Head of caudate nucleus (tissue), 42 donors: ENCODE results near the gene CTBP2.

ENCODE experiments used
- DNase-seq, 42 donors: peaks; one replicate each; pipeline versions ENCODE4 v3.0.0 to v3.0.0-alpha.2; 2020 to 2021; ENCODE audit warnings: mixed read lengths in 7 of 42
- intact Hi-C: fragments of 100-400 bp; cut with DNase I; formaldehyde crosslinking; loops from one replicate; pipeline ENCODE4 v1.15.0; 2022

The CTBP2 gene

DNA sequence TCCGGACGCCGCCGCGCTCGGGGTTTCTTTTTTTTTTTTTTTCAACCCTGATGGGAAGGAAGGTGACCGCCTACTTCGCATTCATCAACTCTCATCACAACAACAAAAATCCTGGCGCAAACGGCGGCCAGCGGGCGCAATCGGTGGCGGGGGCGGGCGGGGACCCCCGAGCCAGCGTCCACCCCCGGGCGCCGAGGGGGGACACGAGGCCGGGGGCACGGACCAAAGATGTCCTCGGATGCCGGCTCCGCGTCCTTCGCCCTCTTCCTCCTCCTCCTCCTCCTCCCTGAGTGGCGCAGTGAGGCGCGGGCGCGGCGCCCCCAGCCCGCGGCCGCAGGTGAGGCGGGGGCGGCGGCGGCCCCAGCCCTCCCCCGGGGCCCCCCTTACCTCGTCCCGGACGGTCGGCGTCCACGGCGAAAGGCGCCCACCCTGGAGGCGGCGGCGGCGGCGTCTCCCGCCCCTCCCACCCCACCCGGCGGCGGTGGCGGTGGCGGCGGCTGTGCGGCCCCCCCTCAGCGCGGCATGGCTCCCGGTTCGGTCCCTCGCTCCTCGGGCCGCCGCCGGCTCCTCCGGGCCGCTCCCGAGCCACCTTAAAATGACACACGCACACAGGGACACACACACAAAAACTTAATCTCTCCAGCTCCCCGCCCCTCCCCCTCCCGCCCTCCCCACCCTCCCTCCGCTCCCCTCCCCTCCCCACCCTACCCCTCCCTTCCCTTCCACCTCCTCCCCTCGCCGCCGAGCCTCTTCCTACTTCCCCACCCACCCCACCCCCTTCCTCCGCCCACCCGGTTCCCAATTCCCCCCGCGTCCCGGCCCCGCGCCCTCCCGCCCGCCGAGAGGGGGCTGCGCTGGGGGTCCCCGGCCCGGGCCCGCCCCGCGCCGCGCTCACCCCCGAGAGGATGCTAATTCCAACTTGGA is at the start of gene CTBP2:
Gene CTBP2, minus strand, starts transcription at position 632 of the 924 bp plus-strand sequence.
- DNase-seq = peak in 25 of 42 donors; percentile 12 to 69 (median 33)

DNA sequence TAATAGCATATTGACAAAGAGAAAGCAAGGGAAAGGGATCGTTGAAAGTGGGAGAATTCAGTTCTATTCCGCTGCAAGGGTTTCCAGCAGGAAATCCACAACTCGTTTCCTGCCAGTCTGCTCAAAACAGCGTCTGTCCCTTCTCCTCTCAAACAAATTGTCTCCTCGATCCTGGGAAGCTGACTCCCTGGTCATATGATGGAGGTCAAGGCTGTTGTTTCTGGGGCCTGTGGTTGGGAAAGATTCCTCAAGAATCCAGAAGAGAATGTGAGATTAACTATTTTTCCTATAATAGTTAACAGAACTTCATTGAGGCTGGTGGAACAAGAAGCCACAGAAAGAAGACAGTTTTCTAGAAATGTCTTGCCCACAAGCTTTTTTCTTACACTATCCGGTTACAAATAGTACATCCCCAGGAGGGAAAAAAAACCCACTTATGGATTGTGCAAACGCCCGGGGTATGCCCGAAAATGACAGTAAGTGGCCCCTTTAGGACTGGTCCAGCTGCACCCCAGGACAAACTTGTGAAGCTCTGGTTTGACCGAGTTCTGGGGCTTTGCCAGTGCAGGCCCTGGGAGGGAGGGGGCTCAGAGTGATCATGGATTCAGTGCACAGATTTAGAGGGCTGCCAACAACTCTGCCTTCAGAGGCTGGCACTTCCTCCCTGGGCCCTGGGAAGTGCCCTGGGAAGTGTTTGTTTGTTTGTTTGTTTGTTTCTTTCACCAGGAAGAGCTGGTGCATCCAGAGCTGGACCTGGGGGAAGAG is 49.4 kb upstream of the CTBP2 start:
- intact Hi-C loops = no loop called here
- peak in 39 of 42 donors; percentile 11 to 73 (median 40) for DNase-seq

More for the DNA sequence above, at the start of gene CTBP2:
- intact Hi-C loops = no loop called here

DNA sequence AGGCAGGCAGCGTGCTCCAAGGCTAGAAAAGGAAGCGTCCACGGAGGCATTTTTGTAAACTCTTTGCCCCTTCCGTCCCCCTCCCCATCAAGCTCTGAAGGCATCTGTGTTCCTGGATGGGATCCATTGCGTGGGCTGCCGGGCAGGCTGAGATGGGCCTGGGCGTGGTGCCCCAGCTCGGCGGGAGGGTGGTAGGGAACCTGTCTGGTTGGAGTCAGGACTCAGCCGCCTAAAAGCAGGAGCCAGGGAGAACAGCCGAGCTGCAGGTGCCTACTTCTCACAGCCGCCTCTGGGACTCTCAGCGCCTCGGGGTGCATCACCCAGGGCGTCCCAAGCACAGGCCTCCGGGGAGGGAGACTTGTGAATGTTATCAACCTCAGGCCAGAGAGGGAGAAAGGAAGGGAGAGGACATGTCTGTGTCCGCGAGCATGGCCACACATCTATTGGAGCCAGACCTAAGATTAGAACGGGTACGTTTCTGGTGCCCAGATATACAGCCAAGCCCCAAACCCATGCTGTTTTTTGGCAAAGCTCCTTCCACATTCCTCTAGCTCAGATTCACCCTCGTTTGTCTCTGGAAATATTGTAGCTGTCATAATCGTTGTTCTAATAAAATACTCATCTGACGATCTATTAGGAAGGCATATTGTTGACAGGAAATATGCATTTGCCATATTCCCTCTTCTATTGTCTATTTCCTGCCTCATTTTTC is 48.6 kb upstream of the CTBP2 start:
- no peak for DNase-seq
- intact Hi-C loops = no loop called here

DNA sequence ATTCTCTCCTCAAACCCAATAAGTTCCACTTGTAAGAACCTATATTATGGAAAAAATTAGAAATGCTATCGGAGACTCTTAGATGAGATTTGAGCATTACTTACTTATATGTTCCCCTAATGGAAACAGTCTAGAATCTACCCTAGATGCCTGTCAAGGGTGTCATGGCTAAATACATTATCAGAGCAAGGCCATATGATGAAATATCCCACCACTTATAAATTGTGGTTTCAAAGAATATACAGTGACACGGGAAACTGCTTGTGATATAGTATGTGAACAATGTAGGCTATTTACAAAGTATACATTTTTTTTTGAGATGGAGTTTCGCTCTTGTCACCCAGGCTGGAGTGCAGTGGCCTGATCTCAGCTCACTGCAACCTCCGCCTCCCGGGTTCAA is 46.3 kb upstream of the CTBP2 start:
- no peak for DNase-seq
- intact Hi-C loops = no loop called here

DNA sequence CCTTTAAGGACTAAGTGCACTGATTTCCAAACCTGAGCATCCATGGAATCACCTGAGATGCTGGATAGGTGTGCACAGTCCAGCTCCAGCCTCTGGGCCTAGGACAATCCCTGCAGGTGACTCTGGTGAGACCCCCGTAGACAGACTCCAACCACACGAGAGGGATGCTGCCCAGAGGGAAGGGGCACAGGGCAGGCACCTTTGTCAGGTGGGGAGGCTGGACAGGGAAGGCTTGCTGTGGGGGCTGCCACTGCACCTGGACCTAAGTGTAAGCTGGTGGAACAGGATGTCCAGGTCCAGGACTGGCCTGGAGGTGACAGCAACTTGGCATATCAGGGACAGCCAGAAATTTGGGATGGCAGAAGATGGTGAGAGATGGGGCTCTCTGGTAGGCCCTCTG is 45.1 kb upstream of the CTBP2 start:
- no peak for DNase-seq
- intact Hi-C loops = no loop called here

DNA sequence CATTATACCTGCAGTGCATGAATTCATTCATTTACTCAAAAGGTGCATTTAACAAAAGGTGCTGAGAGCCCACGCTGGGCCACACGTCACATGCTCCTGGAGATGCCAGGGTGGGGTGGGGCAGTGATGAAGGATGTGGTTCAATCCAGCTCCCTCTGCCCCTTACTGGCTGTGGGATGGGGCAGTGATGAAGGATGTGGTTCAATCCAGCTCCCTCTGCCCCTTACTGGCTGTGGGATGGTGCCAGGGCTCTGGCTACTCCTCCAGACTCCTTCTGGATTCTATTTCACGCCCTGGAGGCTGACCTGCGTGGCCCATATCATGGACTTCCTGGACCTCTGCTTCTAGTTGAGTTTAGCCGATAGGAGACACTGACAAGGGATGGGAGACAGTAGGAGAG is 44.0 kb upstream of the CTBP2 start:
- peak in 2 of 42 donors; percentile 5 to 25 for DNase-seq
- intact Hi-C loops = no loop called here

DNA sequence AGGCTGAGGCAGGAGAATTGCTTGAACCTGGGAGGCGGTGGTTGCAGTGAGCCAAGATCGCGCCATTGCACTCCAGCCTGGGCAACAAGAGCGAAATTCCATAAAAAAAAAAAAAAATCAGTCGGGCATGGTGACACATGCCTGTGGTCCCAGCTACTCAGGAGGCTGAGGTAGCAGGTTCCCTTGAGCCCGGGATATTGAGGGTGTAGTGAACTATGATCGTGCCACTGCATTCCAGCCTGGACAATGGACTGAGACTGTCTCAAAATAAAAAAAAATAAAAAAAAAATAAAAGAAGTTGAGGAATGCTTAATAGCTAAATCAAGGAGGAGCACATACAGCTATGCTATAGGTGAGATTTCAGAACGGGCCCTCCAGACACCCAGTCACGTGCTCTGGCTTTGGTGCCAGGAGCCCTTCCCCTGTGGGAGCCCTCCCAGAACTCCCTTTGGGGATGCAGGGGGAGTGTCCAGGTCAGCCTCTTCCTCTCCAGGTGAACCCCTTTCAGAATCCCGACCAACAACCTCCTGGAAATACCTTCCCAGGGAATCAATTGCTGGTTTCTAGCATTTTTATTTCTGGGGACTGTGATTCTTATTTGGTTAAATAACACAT is 42.9 kb upstream of the CTBP2 start:
- intact Hi-C loops = no loop called here
- peak in 2 of 42 donors; percentile 3 to 29 for DNase-seq

DNA sequence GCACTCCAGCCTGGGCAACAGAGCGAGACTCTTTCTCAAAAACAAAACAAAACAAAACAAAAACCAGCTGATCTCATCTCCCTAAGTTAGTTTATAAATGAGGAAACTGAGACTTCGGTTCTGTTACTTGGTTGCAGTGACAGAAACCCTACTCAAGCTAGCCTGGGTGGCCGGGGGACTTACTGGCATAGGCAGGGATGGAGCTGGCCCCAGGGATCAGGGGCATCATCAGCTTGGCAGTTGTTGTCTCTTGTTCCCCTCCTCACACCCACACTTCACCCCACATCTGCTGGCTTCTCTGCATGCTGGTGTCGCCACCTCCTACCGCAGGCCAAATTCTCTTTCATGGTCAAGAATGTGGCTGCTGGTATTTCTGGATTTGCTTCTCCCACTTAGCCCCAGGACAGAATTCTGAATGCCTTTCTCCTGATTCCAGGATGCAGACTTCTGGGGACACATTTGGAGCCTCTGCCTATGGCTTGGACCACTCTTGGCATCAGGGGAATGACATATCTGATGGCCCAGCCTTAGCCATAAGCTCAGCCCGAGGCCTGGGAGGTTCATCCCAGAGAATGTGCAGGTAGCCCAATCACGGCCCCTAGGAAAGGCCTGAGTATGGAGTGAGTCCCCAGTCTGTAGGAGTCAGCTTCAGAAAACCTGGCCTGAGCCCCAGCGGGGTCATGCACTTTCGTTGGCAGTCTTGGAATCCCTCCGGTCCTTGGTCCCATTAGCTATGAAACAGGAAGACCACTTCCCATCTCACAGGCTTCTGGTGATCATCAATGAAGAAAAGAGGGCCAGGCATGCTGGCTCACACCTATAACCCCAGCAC is 41.6 kb upstream of the CTBP2 start:
- DNase-seq = peak in 1 of 42 donors; percentile 24
- intact Hi-C loops = no loop called here

DNA sequence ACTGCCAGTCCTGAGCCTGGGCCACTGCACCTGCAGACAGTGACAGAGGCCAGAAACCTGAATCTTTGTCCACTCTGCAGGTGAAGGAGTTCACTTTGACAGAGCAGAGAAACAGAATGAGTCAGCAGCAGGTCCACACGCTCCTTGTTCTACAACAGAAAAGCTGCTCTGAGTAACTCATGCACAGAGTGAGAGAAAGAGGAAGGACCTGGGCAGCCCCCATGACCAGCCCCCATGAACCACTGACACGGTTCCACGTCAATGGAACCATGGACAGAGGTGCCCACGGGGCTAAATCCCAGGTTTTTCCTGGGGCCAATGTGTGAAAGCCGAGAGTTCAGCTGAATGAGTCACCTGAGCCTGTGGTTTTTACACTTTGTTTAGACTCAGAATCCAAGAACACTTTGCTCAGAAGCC is 40.8 kb upstream of the CTBP2 start:
- peak in 2 of 42 donors; percentile 3 to 16 for DNase-seq
- intact Hi-C loops = no loop called here

DNA sequence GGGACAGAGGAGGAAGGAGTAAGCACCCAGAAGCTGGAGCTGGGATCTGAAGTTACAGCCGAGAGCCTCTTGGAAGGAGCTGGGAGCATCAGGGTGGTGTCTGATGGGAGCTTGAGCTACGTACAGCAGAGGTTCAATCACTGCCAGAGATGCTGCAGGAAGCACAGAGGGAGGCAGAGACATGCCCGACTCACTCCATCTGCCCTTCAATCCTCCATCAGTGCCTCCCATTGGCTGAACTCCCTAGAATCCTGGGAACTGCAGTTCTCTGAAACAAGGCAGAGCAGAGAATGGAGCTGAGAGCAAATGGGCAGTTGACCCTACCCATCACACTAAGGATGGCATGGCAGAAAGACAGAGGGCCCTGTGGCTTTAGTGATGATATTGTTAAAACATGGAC is 40.0 kb upstream of the CTBP2 start:
- peak in 2 of 42 donors; percentile 0 to 2 for DNase-seq
- intact Hi-C loops = no loop called here

DNA sequence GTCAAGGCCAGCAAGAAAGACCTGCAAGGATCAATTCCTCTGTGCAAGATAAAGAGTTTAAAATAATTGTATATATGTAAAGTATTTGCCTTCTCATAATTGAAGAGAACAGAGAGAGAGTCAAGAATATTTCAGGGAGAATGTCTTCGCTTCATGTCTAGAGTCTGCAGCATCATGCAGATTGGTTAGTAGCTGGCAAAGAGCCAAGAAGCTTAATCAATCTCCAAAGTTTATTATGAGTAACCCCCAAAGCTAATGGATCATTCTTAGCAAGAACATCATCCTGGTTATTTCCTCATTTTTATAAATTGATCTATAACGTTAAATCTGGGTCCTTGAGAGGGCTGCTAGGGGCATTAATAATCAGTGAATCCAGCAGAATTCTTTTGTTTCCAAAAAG is 38.9 kb upstream of the CTBP2 start:
- no peak for DNase-seq

DNA sequence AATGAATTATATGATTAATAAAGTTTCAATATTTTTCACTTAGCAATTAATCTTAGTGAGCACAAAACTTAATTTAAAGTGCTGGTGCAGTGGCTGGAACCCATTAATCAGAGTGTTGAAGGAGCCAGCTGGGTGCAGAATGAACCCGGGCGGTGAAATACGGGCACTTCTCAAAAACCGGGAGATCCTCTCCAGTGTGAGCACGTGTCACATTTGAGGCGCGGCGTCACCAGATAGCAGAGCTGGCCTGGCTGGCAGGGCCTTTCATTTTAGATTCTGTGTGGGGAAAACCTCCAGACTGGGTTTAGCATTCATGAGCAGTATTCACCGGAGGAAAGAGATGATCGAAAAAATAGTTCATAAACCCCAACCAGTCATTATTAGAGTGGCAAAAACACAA is 34.5 kb upstream of the CTBP2 start:
- intact Hi-C loops = no loop called here
- peak in 1 of 42 donors; percentile 32 for DNase-seq

More for the DNA sequence above, 38.9 kb upstream of the CTBP2 start:
- intact Hi-C loops = no loop called here

DNA sequence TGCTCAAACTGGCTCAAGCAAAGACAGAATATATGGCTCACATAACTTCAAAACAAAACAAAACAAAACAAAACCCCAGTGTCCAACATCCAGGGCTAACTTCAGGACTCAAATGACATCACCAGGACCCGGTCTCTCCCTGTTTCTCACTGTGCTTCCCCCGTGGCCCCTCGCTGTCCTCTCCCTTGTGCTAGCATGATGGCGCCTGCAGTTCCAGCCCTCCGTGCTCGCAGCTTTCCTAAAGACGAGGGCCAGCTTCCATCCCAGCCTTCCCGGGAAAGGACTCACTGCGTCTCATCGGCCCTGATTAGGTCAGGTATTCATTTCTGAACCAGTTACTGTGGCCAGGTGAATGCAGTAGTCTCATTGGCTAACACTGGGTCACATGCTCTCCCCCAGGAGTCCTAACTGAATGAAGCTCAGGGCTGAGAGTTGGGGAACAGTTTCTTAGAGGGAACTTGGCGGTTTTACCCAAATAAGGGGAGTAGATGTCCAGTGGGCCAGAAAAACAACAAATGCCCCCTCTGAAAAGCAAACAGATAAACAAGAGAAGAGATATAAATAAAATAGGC is 33.0 kb upstream of the CTBP2 start:
- intact Hi-C loops = no loop called here
- peak in 1 of 42 donors; percentile 27 for DNase-seq

DNA sequence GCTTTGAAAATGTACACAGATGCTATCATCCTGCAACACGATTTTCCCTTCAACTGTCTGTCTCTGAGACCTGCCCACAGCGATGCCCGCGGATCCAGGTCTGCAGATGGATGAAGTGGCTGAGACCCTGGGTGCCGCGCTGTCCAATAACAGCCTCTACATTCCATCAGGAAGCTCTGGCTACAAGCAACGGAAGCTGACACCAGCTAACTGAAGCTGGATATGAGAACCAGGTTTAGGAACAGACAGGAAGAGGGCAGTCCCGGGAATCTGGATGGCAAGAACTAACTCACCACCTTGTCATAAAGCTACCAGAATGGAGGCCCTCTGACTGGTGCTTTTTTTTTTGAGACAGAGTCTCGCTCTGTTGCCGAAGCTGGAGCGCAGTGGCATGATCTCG is 32.3 kb upstream of the CTBP2 start:
- peak in 2 of 42 donors; percentile 4 to 19 for DNase-seq
- intact Hi-C loops = no loop called here

DNA sequence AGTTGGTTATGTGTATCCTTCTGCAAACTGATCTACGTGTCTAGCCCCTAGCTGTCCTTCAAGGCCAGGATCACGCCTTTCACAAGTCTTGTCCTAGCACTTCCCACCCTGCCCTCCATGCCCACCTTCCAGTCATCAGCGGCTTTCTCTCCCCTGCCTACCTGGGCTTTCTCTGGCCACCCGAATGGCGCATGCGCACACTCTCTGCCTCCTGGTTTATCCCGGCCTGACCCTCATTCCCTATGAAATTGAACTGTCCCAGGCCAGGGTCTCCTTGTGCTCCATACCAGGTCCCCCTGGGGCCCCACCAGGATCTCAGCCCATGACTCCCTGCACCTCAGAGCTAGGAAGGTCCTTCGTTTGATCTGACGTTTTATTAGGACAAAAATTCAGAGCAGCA is 31.6 kb upstream of the CTBP2 start:
- DNase-seq = peak in 2 of 42 donors; percentile 4 to 20
- intact Hi-C loops = no loop called here

DNA sequence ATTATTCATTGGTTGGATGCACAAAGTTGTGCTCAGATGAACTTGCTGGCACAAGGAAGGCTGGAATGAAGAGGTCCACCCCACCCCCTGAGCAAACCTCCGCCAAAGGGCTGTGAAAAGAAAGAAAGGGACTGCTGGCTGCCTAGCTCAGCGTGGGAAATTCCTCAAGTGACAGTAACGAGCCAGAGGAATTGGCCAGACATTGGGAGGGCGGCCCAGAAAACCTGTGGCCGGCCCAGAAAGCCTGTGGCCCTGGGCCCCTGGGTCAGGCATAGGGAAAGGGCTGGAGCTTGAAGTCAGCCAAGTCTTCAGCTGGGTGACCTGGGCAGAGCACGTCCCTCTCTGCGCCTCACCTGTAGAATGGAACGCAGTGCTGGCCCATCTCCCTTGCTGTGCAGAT is 30.6 kb upstream of the CTBP2 start:
- intact Hi-C loops = no loop called here
- peak in 26 of 42 donors; percentile 5 to 65 (median 36) for DNase-seq

DNA sequence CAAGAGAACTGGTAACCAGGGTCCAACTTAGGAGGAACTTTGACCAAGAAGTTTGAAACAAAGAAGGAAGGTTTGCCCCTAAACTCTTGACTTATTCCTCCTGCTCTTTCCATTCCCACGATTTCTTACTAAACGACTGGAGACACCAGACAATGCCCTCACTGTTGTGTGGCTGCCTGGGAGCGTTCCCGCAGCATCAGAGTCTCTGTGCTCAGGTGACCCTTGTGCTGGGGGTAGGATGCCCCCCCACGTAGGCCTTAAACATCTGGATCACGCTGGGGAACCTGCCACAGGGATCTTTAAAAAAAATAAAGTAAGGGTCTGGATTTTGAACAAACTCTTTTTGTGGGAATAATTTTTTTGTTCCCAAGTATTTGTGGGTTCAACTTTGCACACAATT is 30.1 kb upstream of the CTBP2 start:
- intact Hi-C loops = no loop called here

DNA sequence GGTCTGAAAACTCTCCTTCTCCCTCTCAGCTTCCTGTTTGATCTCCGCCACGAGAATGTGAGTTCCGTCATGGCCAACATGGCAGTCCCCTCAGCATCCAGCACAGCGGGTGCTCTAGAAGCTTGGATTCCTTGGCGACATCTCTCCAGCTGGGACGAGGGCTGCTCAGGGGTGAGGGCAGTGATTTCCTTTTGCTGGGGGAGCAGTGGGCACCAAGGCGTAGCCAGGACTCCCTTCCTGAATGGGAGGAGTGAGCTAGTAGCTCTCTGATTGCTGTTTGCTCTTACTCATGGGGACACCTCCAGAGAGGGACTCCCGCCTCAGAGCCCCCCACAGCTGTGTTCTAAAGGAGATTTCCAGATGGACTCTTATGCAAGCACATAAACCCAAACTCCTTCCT is 28.8 kb upstream of the CTBP2 start:
- DNase-seq = peak in 3 of 42 donors; percentile 2 to 10 (median 2)
- intact Hi-C loops = no loop called here

More for the DNA sequence above, 30.1 kb upstream of the CTBP2 start:
- DNase-seq = peak in 1 of 42 donors; percentile 31
